ENCODE results near the gene CEP104. TPM values are rescaled to one million over a fixed set of nuclear protein-coding genes. Genes with fewer than 3 reads are reported as not detected.

Gene CEP104
- total RNA-seq, 2 donors from 2014 or later = 33.0 to 34.6 TPM

GRCh38 chr1:3777647-3778589 lies 79.1 kb downstream of the CEP104 start:
- no peak for ATAC-seq
- Mint-ChIP-seq H3K27me3 (no peaks in the 10 kb centered on the region), H3K4me1 (peaks cover 5% of the 10 kb centered on the region), H3K36me3 (ENCODE audit: low read depth) (peaks cover 5% of the 10 kb centered on the region), H3K4me3 (peak overlapping the region; percentile 41), H3K27ac (no peak overlapping the region)
- H3K9me3 ChIP-seq (ENCODE audit: control insufficient read depth, low read length, poor library complexity, severe bottlenecking) = no peaks in the 10 kb centered on the region
- no peak for DNase-seq

GRCh38 chr1:3777078-3777547 lies 79.9 kb downstream of the CEP104 start:
- H3K9me3 ChIP-seq (ENCODE audit: control insufficient read depth, low read length, poor library complexity, severe bottlenecking) = no peaks in the 10 kb centered on the region
- no peaks in the 10 kb centered on the region for H3K27me3 Mint-ChIP-seq
- H3K4me3 Mint-ChIP-seq = no peak overlapping the region
- peak overlapping the region; percentile 16 for H3K27ac Mint-ChIP-seq
- ATAC-seq (no peak), DNase-seq (no peak)
- peaks cover 5% of the 10 kb centered on the region for H3K36me3 Mint-ChIP-seq (ENCODE audit: low read depth)
- H3K4me1 Mint-ChIP-seq = peaks cover 5% of the 10 kb centered on the region

GRCh38 chr1:3776231-3776961 lies 80.6 kb downstream of the CEP104 start:
- Mint-ChIP-seq H3K36me3 (ENCODE audit: low read depth) (peaks cover 5% of the 10 kb centered on the region), H3K4me1 (peaks cover 9% of the 10 kb centered on the region), H3K27me3 (no peaks in the 10 kb centered on the region), H3K4me3 (no peak overlapping the region), H3K27ac (peak overlapping the region; percentile 16)
- ATAC-seq (no peak), DNase-seq (no peak)
- no peaks in the 10 kb centered on the region for H3K9me3 ChIP-seq (ENCODE audit: control insufficient read depth, low read length, poor library complexity, severe bottlenecking)

GRCh38 chr1:3775490-3776230 lies 81.4 kb downstream of the CEP104 start:
- Mint-ChIP-seq H3K4me1 (peaks cover 9% of the 10 kb centered on the region), H3K4me3 (no peak overlapping the region), H3K27ac (no peak overlapping the region), H3K27me3 (no peaks in the 10 kb centered on the region), H3K36me3 (ENCODE audit: low read depth) (peaks cover 2% of the 10 kb centered on the region)
- no peaks in the 10 kb centered on the region for H3K9me3 ChIP-seq (ENCODE audit: control insufficient read depth, low read length, poor library complexity, severe bottlenecking)
- DNase-seq (peak; percentile 28 to 32 (median 30)), ATAC-seq (peak; percentile 48)

GRCh38 chr1:3774946-3775489 lies 82.0 kb downstream of the CEP104 start:
- H3K36me3 Mint-ChIP-seq (ENCODE audit: low read depth) = peaks cover under 1% of the 10 kb centered on the region
- ATAC-seq = no peak
- H3K27ac Mint-ChIP-seq = no peak overlapping the region
- peaks cover 9% of the 10 kb centered on the region for H3K4me1 Mint-ChIP-seq
- H3K4me3 Mint-ChIP-seq = no peak overlapping the region
- DNase-seq = no peak
- no peaks in the 10 kb centered on the region for H3K27me3 Mint-ChIP-seq
- H3K9me3 ChIP-seq (ENCODE audit: control insufficient read depth, low read length, poor library complexity, severe bottlenecking) = no peaks in the 10 kb centered on the region

GRCh38 chr1:3774276-3774945 lies 82.6 kb downstream of the CEP104 start:
- Mint-ChIP-seq H3K27me3 (no peaks in the 10 kb centered on the region), H3K27ac (no peak overlapping the region)
- ATAC-seq = no peak

GRCh38 chr1:3773572-3774275 lies 83.3 kb downstream of the CEP104 start:
- H3K27me3 Mint-ChIP-seq = no peaks in the 10 kb centered on the region
- H3K27ac Mint-ChIP-seq = no peak overlapping the region
- no peak for DNase-seq
- no peaks in the 10 kb centered on the region for H3K9me3 ChIP-seq (ENCODE audit: control insufficient read depth, low read length, poor library complexity, severe bottlenecking)
- ATAC-seq = no peak
- H3K4me1 Mint-ChIP-seq = peaks cover 9% of the 10 kb centered on the region
- no peaks in the 10 kb centered on the region for H3K36me3 Mint-ChIP-seq (ENCODE audit: low read depth)
- peak overlapping the region; percentile 81 for H3K4me3 Mint-ChIP-seq

More at GRCh38 chr1:3774276-3774945, 82.6 kb downstream of the CEP104 start:
- Mint-ChIP-seq H3K4me1 (peaks cover 9% of the 10 kb centered on the region), H3K4me3 (no peak overlapping the region), H3K36me3 (ENCODE audit: low read depth) (no peaks in the 10 kb centered on the region)
- no peak for DNase-seq
- no peaks in the 10 kb centered on the region for H3K9me3 ChIP-seq (ENCODE audit: control insufficient read depth, low read length, poor library complexity, severe bottlenecking)

- DNase-seq = no peak
- ATAC-seq = no peak
- peaks cover 9% of the 10 kb centered on the region for H3K4me1 Mint-ChIP-seq
- H3K36me3 Mint-ChIP-seq (ENCODE audit: low read depth) = no peaks in the 10 kb centered on the region
- no peaks in the 10 kb centered on the region for H3K9me3 ChIP-seq (ENCODE audit: control insufficient read depth, low read length, poor library complexity, severe bottlenecking)
- H3K4me3 Mint-ChIP-seq = peak within 1 kb of the TSS; percentile 81
- no peaks in the 10 kb centered on the region for H3K27me3 Mint-ChIP-seq
- no peak within 1 kb of the TSS for H3K27ac Mint-ChIP-seq
These were observed 84.1 kb downstream of the CEP104 start, which contains the start of gene SMIM1 for GRCh38 chr1:3772715-3773571. Gene SMIM1, plus strand, starts transcription at chr1:3772749. Its CDS starts 2,625 bp downstream, at chr1:3775374.

- Mint-ChIP-seq H3K27me3 (no peaks in the 10 kb centered on the region), H3K4me3 (peak overlapping the region; percentile 81), H3K27ac (no peak overlapping the region), H3K36me3 (ENCODE audit: low read depth) (no peaks in the 10 kb centered on the region), H3K4me1 (peaks cover 9% of the 10 kb centered on the region)
- ATAC-seq = peak; percentile 83
- peak; percentile 66 to 88 (median 80) for DNase-seq
- H3K9me3 ChIP-seq (ENCODE audit: control insufficient read depth, low read length, poor library complexity, severe bottlenecking) = no peaks in the 10 kb centered on the region
These were observed 84.8 kb downstream of the CEP104 start for GRCh38 chr1:3772027-3772714.

- H3K9me3 ChIP-seq (ENCODE audit: control insufficient read depth, low read length, poor library complexity, severe bottlenecking) = no peaks in the 10 kb centered on the region
- Mint-ChIP-seq H3K27ac (no peak overlapping the region), H3K4me1 (peaks cover 7% of the 10 kb centered on the region), H3K27me3 (peaks cover 1% of the 10 kb centered on the region), H3K36me3 (ENCODE audit: low read depth) (no peaks in the 10 kb centered on the region), H3K4me3 (peak overlapping the region; percentile 81)
- DNase-seq = no peak
- no peak for ATAC-seq
These were observed 85.6 kb downstream of the CEP104 start for GRCh38 chr1:3771108-3772026.
